Bronchial epithelial cell (primary cell): ENCODE results near the gene ZFP3. TPM values are rescaled to one million over a fixed set of nuclear protein-coding genes. Genes with fewer than 3 reads are reported as not detected.
"Not testable (repeated sequence)": the region's sequence is repeated elsewhere in the genome, so short reads cannot be mapped to it uniquely, and the experiment has no call there.

Experiments
- DNase-seq: peaks from one replicate; pipeline ENCODE4 v3.0.0-alpha.2; 2010; ENCODE audit warnings: low read depth
- FAIRE-seq: peaks from 2 replicates; lab custom pipeline; 2011; peaks lifted over from hg19 to GRCh38; lab: Jason Lieb, UNC
- H3K27me3 ChIP-seq: 2 replicates; pipeline ENCODE4 v1.5.1; 2011; ENCODE audit warnings: low read length; ENCODE audit not compliant: control insufficient read depth, insufficient read depth
- H3K36me3 ChIP-seq: 2 replicates; pipeline ENCODE4 v1.5.1; 2011; ENCODE audit warnings: low read length; ENCODE audit not compliant: control insufficient read depth, insufficient read depth
- H3K4me3 ChIP-seq: 2 replicates; pipeline ENCODE4 v1.5.1; 2011; ENCODE audit warnings: mild to moderate bottlenecking, low read depth, low read length, control low read depth
- total RNA-seq: library from RNA; depleted of rRNA; stranded (reverse); fragments of >200 nt; gene quantifications from 2 replicates; pipeline ENCODE4 v1.2.1, GENCODE V29; 2014
- TF ChIP-seq, protein P1 (sequence below): IDR thresholded peaks from 2 replicates; pipeline ENCODE4 v1.5.1; 2011; ENCODE audit warnings: mild to moderate bottlenecking, moderate library complexity, low read length, control low read depth, inconsistent platforms; ENCODE audit not compliant: insufficient read depth, severe bottlenecking

Gene ZFP3
- total RNA-seq = 0.53 and 0.64 TPM in 2 replicates

DNA sequence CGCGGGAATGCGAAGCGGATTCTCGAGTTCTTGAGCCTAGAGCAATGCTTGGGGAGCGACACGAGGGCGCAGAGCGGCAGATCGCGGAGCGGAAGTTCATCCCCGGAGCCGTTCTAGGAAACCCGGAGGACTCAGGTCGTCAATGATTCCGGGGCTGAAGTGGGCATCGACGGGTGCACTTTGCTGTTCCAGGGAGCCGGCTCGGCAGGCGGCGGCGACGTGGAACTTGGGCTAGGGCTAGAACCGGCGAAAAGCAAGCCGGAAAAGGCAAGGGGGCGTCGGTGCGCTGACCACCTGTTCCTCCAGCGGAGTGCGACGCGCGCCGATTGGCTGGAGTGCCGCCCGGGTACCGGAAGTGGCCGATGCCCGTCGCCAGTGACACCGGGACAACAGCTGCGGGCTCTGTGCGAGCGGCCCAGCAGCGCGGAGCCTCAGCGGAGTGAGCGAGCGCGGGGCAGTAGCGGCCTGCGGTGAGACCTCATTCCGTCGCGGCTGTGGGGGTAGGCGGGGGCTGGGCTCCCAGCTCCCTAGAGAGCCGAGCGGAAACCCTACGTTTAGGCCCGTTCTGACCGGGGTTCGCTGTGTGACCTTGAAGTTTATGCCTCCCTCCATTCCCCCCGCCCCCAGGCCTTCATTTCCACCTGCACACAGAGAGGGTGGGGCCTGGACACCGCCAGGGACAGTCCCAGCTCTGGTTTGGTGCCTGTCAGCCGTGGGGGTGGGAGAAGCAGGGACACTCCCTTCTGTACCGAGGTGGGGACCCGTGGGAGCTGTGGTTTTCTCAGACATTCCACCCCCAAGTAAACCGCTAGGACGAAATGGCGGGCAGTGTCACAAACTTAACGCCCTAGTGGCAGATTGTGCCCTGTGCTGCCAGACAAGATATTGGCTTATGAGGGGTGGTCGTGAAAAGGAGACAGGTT lies at the start of gene ZFP3:
Gene ZFP3 (plus strand): TSS at position 362 of the 923 bp plus-strand sequence. CDS start 13,038 bp downstream, outside the sequence.
- Histone ChIP-seq H3K36me3 (no peaks in the 10 kb centered on the region), H3K4me3 (peak within 1 kb of the TSS; percentile 61), H3K27me3 (no peaks in the 10 kb centered on the region)
- TF ChIP-seq, protein P1, sequence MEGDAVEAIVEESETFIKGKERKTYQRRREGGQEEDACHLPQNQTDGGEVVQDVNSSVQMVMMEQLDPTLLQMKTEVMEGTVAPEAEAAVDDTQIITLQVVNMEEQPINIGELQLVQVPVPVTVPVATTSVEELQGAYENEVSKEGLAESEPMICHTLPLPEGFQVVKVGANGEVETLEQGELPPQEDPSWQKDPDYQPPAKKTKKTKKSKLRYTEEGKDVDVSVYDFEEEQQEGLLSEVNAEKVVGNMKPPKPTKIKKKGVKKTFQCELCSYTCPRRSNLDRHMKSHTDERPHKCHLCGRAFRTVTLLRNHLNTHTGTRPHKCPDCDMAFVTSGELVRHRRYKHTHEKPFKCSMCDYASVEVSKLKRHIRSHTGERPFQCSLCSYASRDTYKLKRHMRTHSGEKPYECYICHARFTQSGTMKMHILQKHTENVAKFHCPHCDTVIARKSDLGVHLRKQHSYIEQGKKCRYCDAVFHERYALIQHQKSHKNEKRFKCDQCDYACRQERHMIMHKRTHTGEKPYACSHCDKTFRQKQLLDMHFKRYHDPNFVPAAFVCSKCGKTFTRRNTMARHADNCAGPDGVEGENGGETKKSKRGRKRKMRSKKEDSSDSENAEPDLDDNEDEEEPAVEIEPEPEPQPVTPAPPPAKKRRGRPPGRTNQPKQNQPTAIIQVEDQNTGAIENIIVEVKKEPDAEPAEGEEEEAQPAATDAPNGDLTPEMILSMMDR = no peak
- FAIRE-seq (no peak), DNase-seq (peak; percentile 46)

GRCh38 chr17:5030168-5030567 lies 48.1 kb upstream of the ZFP3 start:
- not testable (repeated sequence) for H3K36me3 ChIP-seq, DNase-seq, FAIRE-seq, H3K4me3 ChIP-seq, H3K27me3 ChIP-seq

GRCh38 chr17:5031365-5032082 lies 46.7 kb upstream of the ZFP3 start:
- TF ChIP-seq, protein P1 = peak; percentile 87
- FAIRE-seq (no peak), DNase-seq (peak; percentile 55)
- no peaks in the 10 kb centered on the region for H3K36me3 ChIP-seq
- H3K27me3 ChIP-seq = no peaks in the 10 kb centered on the region
- peak overlapping the region; percentile 31 for H3K4me3 ChIP-seq

GRCh38 chr17:5032865-5033264 lies 45.4 kb upstream of the ZFP3 start:
- Histone ChIP-seq H3K36me3 (no peaks in the 10 kb centered on the region), H3K4me3 (no peak overlapping the region), H3K27me3 (no peaks in the 10 kb centered on the region)
- no peak for DNase-seq
- TF ChIP-seq, protein P1 = no peak
- no peak for FAIRE-seq

GRCh38 chr17:5033352-5034015 lies 44.8 kb upstream of the ZFP3 start:
- TF ChIP-seq, protein P1 = no peak
- H3K4me3 ChIP-seq = no peak overlapping the region
- no peaks in the 10 kb centered on the region for H3K27me3 ChIP-seq
- FAIRE-seq (no peak), DNase-seq (no peak)
- H3K36me3 ChIP-seq = no peaks in the 10 kb centered on the region
